Measurements from ENCODE around the gene LRRC57. TPM values are rescaled to one million over a fixed set of nuclear protein-coding genes. Genes with fewer than 3 reads are reported as not detected.

LRRC57 gene
- total RNA-seq: 10.8 and 12.2 TPM in 2 replicates

DNA sequence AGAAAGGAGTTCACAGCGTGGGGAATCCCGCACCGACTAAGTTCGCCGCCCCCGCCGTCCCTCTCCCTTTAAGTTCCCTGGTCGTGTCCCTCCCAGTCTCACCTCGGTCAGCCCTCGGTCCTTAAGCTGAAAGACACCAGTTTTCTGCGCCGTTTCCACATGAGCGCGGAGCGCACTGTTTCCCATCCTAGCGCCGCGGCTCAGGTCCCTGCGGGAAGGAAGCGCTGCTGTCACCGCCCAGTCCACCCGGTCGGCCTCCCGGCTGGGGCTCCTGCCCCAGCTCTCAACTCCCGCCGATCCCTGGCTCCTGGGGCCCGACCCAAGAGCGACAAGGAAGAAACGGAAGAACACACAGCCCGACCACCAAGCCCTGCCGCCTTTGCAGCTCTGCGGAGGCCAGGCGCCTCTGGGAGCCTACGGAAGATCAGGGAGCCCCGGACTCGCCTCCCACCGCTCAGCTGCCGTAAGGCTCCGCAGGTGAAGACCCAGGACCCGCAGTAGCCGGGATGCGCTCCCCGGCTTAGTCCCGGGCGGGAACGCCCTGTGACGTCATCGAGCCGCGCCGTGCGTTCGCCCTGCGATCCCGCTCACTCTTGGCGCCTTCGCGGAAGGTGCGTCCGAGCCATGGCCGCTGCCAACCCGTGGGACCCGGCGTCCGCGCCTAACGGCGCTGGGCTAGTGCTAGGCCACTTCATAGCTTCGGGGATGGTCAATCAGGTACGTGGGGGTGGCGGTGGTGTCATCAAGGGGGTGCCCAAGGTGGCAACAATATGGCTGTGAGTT lies at the start of gene LRRC57, which contains the start of gene HAUS2:
Gene LRRC57 (minus strand): TSS at position 545 of the 783 bp plus-strand sequence. CDS start 359 bp downstream, at position 186.
Gene HAUS2 (plus strand): TSS at position 590 of the 783 bp plus-strand sequence. CDS start 35 bp downstream, at position 625.

DNA sequence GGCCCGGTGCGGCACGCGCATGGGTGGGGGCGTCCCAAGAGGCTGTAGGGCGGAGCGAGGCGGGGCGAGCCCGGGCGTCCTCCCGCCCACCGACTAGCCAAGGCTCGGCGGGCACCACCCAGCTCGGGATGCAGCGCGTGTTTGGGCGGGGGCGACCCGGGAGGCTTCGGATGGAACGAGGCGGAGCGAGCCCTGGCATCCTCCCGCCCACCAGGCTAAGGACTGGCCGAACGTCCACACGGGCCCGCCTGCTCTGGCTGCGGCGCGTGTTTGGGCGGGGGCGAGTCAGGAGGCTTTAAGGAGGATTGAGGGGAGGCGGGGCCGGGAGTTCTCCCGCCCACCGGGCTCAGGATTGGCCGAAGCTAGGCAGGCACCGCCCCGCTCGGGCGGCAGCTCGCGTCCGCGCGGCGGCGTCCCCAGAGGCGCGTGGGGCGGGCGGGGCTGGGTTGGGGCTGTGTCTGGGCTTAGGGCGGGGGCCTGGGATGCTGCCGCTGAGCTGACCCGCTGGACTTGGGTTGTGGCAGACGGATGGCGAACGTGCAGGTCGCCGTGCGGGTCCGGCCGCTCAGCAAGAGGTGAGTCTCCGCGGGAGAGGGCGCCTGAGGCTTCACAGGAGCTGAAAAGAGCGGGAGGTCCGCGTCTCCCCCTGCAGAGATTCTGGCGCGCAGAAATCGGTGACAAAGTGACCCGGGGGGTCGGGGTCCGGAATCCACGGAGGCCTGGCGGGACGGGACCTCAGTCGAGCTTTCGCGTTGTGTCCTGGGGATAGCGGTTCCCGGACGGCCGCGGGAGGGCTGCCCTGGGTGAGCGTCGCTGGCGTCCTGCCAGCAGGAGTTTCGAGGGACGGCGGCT lies 26.8 kb upstream of the LRRC57 start, which contains the start of gene STARD9:
Gene STARD9 (plus strand): TSS at position 419 of the 852 bp plus-strand sequence. CDS start 110 bp downstream, at position 529.

GRCh38 chr15:42495361-42496212 lies 53.0 kb downstream of the LRRC57 start, which contains the start of gene SNAP23:
Gene SNAP23 (plus strand): TSS chr15:42495634. CDS start chr15:42511847, 16,213 bp downstream.

DNA sequence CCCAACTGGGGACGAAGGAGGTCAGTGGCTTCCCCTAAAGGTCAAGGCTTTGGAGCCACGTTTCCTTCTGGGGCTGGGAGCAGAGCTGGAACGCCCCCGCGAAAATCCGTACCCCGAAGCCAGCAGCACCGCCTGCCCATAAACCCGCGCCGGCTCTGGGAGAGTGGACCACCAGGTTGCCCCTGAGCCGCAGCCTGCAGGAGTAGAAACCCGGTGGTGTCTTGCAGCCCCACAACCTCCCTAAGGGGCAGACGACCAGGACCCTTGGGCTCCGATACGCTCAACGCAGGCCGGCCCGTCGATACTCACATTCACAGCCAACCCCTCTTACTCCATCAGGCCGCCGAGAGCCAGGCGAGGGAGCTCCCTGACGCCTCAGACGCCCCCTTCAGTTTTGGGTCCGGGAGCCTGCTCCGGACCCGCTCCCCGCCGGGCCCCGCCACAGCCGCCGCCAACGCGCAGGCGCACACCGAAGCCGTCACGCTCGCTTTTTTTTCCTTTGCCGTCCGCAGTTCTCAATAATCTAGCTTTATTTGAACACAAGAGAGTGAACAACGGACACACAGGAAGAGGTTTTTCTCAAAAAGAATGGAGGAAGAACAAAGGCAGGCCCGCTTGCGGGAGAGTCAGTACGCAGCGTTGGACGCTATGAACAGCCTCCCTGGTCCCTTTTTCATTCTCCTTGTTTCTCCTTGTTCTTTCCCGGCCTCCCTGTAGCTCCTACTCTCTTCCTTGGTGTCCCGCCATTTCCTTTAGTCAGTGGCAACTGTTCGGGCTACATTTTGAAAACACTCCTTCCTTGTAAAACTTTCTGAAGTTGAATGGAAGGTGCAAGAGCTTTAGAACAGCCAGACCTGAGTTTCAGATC lies 57.7 kb downstream of the LRRC57 start, which contains the start of gene ZNF106:
Gene ZNF106 (minus strand): TSS at position 471 of the 868 bp plus-strand sequence. CDS start 18,852 bp downstream, outside the sequence.

Other genes with a start within 250 kb of the LRRC57 start
- 0.50 and 1.6 TPM in 2 replicates for gene CAPN3, start 189.3 kb downstream of the LRRC57 start, total RNA-seq
- gene ZNF106, start 57.7 kb downstream of the LRRC57 start, total RNA-seq: 18.9 and 20.2 TPM in 2 replicates
- gene SNAP23, start 53.2 kb downstream of the LRRC57 start, total RNA-seq: 43.9 and 46.2 TPM in 2 replicates
- gene HAUS2, start within 50 bp of the LRRC57 start, total RNA-seq: 52.6 and 65.0 TPM in 2 replicates
- 2.2 and 2.7 TPM in 2 replicates for gene STARD9, start 26.8 kb upstream of the LRRC57 start, total RNA-seq
- gene CDAN1, start 188.3 kb upstream of the LRRC57 start, total RNA-seq: 9.7 and 10.9 TPM in 2 replicates